Tibial nerve (tissue), 4 donors: ENCODE results near the gene TMEM120B. TPM values are rescaled to one million over a fixed set of nuclear protein-coding genes. Genes with fewer than 3 reads are reported as not detected.

Experiments
- DNase-seq, 2 donors: peaks; one replicate each; pipeline ENCODE4 v3.0.0-alpha.2; 2019; ENCODE audit warnings: low spot score in 2 of 2
- H3K27ac ChIP-seq, 4 donors: fragments of 200-600 bp; sonication (generic) in 3 of 4; one replicate each; pipeline ENCODE4 v1.5.1; 2017 to 2019; ENCODE audit warnings: mild to moderate bottlenecking in 1 of 4
- H3K27me3 ChIP-seq, 2 donors: fragments of 200-600 bp; sonication (generic) in 1 of 2; one replicate each; pipeline versions ENCODE4 v1.5.1 to v1.6.0; 2017 to 2019
- H3K36me3 ChIP-seq, 3 donors: fragments of 200-600 bp; sonication (generic); one replicate each; pipeline ENCODE4 v1.5.1; 2018 to 2019
- H3K4me1 ChIP-seq, 4 donors: fragments of 200-600 bp; sonication (generic) in 3 of 4; one replicate each; pipeline ENCODE4 v1.5.1; 2017 to 2019
- H3K4me3 ChIP-seq, 4 donors: fragments of 200-600 bp; sonication (generic) in 3 of 4; one replicate each; pipeline ENCODE4 v1.5.1; 2017 to 2019; ENCODE audit warnings: mild to moderate bottlenecking in 1 of 4, moderate library complexity in 1 of 4
- H3K9me3 ChIP-seq, 4 donors: fragments of 200-600 bp; sonication (generic) in 3 of 4; one replicate each; pipeline ENCODE4 v1.5.1; 2017 to 2019
- CTCF ChIP-seq, 5 experiments: fragments of 200-600 bp in 3 of 5; fragments of 450-650 bp in 2 of 5; sonication (generic) in 3 of 5; IDR thresholded peaks; one replicate each; pipeline ENCODE4 v1.5.1; 2016 to 2019; ENCODE audit warnings: antibody characterized with exemption in 5 of 5, mild to moderate bottlenecking in 3 of 5, moderate library complexity in 2 of 5
- EP300 ChIP-seq, 2 donors: sonication (generic); formaldehyde crosslinking; IDR thresholded peaks; one replicate each; pipeline ENCODE4 v1.6.1; 2017; ENCODE audit warnings: antibody characterized with exemption in 2 of 2, mild to moderate bottlenecking in 1 of 2
- POLR2A ChIP-seq, 2 donors: fragments of 450-650 bp; IDR thresholded peaks; one replicate each; pipeline ENCODE4 v1.6.1; 2017; ENCODE audit warnings: antibody characterized with exemption in 2 of 2, mild to moderate bottlenecking in 2 of 2, moderate library complexity in 2 of 2
- WGBS, 2 donors: methylation state at CpG; one replicate each; pipeline ENCODE4 v1.1.5; 2018; 5-methylcytosine and 5-hydroxymethylcytosine counted together
- total RNA-seq, 4 donors: library from RNA; depleted of rRNA; stranded (reverse); fragments of >200 nt; gene quantifications; one replicate each; pipeline ENCODE4 v1.1.0, GENCODE V29; 2016

Gene TMEM120B
- total RNA-seq, 4 donors from 2014 or later: 10.1 to 13.9 (median 11.5) TPM

GRCh38 chr12:121829250-121829918 lies 116.8 kb downstream of the TMEM120B start:
- 75 to 82% methylated on average over 7 of the region's 7 CpGs for WGBS, 2 donors
- H3K4me1 ChIP-seq: peaks cover 0 to 3% (median 0%) of the 10 kb centered on the region in 4 donors
- no peak for DNase-seq
- H3K9me3 ChIP-seq: no peaks in the 10 kb centered on the region
- H3K4me3 ChIP-seq: no peak overlapping the region
- peaks cover 0 to 85% (median 25%) of the 10 kb centered on the region in 3 donors for H3K36me3 ChIP-seq
- no peaks in the 10 kb centered on the region for H3K27me3 ChIP-seq
- peak overlapping the region in 1 of 4 donors; percentile 14 for H3K27ac ChIP-seq
- TF ChIP-seq POLR2A (IDR thresholded peaks at IDR 0.05): no peak
- TF ChIP-seq EP300 (IDR thresholded peaks at IDR 0.05): no peak
- TF ChIP-seq CTCF (IDR thresholded peaks at IDR 0.05): no peak

- Histone ChIP-seq H3K9me3 (no peaks in the 10 kb centered on the region), H3K27ac (peak overlapping the region in 2 of 4 donors; percentile 14 to 48), H3K36me3 (peaks cover 0 to 78% (median 25%) of the 10 kb centered on the region in 3 donors), H3K4me1 (peaks cover 0 to 2% (median 0%) of the 10 kb centered on the region in 4 donors), H3K27me3 (no peaks in the 10 kb centered on the region), H3K4me3 (no peak overlapping the region)
- DNase-seq: no peak
- WGBS, 2 donors: 73 to 74% methylated on average over 18 to 23 of the region's 23 CpGs
- no peak for TF ChIP-seq EP300 (IDR thresholded peaks at IDR 0.05)
Measured at GRCh38 chr12:121830134-121830533, 117.6 kb downstream of the TMEM120B start.

GRCh38 chr12:121830588-121831265 lies 118.2 kb downstream of the TMEM120B start:
- H3K4me1 ChIP-seq: no peaks in the 10 kb centered on the region
- peaks cover 0 to 73% (median 25%) of the 10 kb centered on the region in 3 donors for H3K36me3 ChIP-seq
- H3K27ac ChIP-seq: peak overlapping the region in 1 of 4 donors; percentile 14
- WGBS, 2 donors: 84 to 87% methylated on average over 29 of the region's 29 CpGs
- TF ChIP-seq POLR2A (IDR thresholded peaks at IDR 0.05) (no peak), EP300 (IDR thresholded peaks at IDR 0.05) (no peak), CTCF (IDR thresholded peaks at IDR 0.05) (no peak)
- no peaks in the 10 kb centered on the region for H3K9me3 ChIP-seq
- no peaks in the 10 kb centered on the region for H3K27me3 ChIP-seq
- no peak overlapping the region for H3K4me3 ChIP-seq
- DNase-seq: no peak

Other genes starting within 250 kb of the TMEM120B start
- gene KDM2B, start 131.7 kb upstream of the TMEM120B start, total RNA-seq: 10 to 100 TPM; 15.5 to 32.2 (median 20.8) TPM
- gene ORAI1, start 86.2 kb upstream of the TMEM120B start, total RNA-seq: 10 to 100 TPM in 3 of 4 donors, 1 to 10 TPM in 1; 5.9 to 13.2 (median 10.4) TPM
- under 1 TPM in 1 of 4 donors, not detected in 3; under 0.01 TPM for gene MORN3, start 43.1 kb upstream of the TMEM120B start, total RNA-seq
- 10 to 100 TPM; 14.1 to 24.3 (median 18.1) TPM for gene RHOF, start 80.9 kb downstream of the TMEM120B start, total RNA-seq
- 10 to 100 TPM in 3 of 4 donors, 1 to 10 TPM in 1; 9.4 to 18.3 (median 12.2) TPM for gene SETD1B, start 91.3 kb downstream of the TMEM120B start, total RNA-seq
- gene HPD, start 146.1 kb downstream of the TMEM120B start, total RNA-seq: 1 to 10 TPM in 1 of 4 donors, under 1 TPM in 1, not detected in 2; 0.63 to 1.1 TPM
- 10 to 100 TPM; 22.4 to 47.7 (median 42.8) TPM for gene PSMD9, start 176.0 kb downstream of the TMEM120B start, total RNA-seq
- 1 to 10 TPM; 3.0 to 5.4 (median 3.9) TPM for gene CFAP251, start 205.8 kb downstream of the TMEM120B start, total RNA-seq